Measurements from ENCODE around the gene EBI3.
"Not testable (repeated sequence)": the region's sequence is repeated elsewhere in the genome, so short reads cannot be mapped to it uniquely, and the experiment has no call there.

EBI3 gene

DNA sequence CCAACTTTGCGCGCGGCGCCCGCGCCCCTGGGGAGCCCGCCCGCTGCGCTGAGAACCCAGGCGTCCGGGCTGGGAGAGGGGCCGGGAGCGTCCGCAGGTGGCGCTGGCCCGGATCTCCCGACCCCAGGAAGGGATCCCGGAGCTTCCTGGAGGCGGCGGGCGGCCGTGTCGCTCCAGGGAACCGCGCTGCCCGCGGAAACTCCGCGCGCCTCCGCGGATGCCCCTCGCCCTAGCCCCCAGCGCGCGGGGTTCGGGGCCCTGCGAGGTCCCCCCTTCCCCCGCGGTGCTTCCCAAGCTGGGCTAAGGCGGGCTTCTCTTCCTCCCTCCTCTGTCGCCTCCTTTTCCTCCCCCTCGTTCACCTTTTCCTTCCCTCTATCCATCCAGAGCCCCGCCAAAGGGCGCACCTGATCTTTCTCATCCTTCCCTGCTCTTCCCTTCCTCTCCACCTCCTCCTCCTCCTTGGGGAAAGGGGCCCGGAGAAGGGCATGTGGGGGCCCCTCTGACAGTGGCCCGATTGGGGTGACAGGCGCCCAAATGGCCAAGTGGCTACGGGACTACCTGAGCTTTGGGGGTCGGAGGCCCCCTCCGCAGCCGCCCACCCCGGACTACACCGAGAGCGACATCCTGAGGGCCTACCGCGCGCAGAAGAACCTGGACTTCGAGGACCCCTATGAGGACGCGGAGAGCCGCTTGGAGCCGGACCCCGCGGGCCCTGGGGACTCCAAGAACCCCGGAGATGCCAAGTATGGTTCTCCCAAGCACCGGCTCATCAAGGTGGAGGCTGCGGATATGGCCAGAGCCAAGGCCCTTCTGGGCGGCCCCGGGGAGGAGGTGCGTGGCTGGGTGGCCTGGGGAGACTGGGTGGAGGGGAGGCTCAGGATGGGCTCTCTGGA is 50.5 kb downstream of the EBI3 start:
- DNase-seq, result no peak

DNA sequence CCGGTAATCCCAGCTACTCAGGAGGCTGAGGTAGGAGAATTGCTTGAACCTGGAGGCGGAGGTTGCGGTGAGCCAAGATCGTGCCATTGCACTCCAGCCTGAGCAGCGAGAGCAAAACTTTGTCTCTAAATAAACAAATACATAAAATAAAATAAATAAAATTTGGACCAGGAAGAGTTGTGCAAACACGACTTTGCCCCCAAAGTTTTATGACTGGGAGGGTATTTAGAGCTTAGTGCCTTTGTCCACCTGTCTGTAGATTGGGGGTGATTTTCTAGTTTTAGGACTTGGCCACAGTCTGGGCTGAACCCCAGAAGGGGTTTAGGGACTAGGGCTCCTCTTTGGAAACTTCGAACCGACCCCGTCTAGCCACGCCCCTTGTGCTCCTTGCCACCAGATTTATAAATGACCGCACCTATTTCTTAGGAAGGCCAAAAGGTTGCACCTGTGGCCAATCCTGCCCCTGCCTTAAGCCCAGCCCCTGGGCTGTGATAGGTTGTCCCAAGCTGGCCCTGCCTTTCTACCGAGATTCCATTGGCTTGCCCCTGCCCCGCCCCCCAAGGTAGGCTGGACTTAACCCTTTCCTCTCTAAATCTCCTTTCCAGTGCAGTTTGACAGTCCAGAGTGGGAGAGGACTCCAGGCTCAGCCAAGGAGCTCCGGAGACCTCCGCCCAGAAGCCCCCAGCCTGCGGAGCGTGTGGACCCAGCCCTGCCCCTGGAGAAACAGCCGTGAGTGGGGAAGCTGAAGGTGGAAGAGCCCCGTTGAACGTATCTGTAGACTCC is 55.0 kb downstream of the EBI3 start:
- DNase-seq, result no peak

DNA sequence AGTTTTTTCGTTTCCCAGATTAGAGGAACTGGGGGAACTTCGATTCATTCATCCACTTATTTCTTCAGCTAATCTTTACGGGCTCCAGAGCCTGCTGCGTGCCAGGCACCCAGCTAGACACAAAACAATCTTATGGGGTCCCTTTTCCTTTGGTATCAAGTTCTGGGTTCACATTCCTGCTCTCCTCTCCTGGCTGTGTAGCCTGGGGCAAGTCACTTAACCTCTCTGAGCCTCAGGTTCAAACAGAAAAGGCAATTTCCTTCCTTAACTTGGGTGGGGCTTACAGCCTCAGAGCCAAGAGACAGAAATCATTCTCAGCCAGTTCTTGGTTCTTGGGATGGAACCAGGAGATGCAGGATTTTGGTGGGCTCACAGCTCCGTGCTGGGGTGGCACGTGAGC is 55.7 kb downstream of the EBI3 start:
- no peak for DNase-seq

DNA sequence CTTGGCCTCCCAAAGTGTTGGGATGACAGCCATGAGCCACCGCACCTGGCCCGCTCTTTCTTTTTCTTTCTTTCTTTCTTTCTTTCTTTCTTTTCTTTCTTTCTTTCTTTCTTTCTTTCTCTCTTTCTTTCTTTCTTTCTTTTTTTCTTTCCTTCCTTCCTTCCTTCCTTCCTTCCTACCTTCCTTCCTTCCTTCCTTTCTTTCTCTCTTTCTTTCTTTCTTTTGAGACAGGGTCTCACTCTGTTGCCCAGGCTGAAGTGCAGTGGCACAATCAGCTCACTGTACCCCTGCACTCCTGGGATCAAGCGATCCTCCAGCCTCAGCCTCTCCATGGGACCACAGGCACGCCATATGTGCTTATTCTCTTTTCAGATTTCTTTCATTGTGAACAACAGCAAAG is 56.8 kb downstream of the EBI3 start:
- DNase-seq, result not testable (repeated sequence)

Data from CD4-positive, alpha-beta T cell treated with Interleukin-10 for 1 hour (primary cell).